ENCODE measurements around the gene TBX18. TPM values are rescaled to one million over a fixed set of nuclear protein-coding genes. Genes with fewer than 3 reads are reported as not detected.

Gene TBX18
- total RNA-seq, 1 experiment from 2014 or later: 14.4 TPM

GRCh38 chr6:84766118-84766798 is 1.9 kb upstream of the TBX18 start:
- Histone ChIP-seq H3K27me3 (ENCODE audit: insufficient read depth, low read length) (no peaks in the 10 kb centered on the region), H3K4me3 (replicated peaks in 1 of 2; ENCODE audit: low read depth in 1 of 2, low read length in 2 of 2) (no peak overlapping the region), H3K4me2 (ENCODE audit: low read length) (no peak overlapping the region), H3K9me2 (ENCODE audit: insufficient read depth) (no peaks in the 10 kb centered on the region), H2AFZ (ENCODE audit: low read depth, low read length, poor library complexity, severe bottlenecking) (no peak overlapping the region), H3K9me3 (ENCODE audit: control insufficient read depth in 1 of 2, insufficient read depth in 1 of 2, low read depth in 1 of 2, low read length in 2 of 2) (no peaks in the 10 kb centered on the region), H3K9ac (ENCODE audit: low read length) (no peak overlapping the region), H4K20me1 (ENCODE audit: insufficient read depth) (no peaks in the 10 kb centered on the region), H3K4me1 (ENCODE audit: control insufficient read depth in 1 of 2, insufficient read depth in 2 of 2, low read length in 2 of 2) (peaks cover 0 to 13% of the 10 kb centered on the region in 2 experiments; a peak in 2 of 4 replicates), H3K79me2 (ENCODE audit: insufficient read depth, low read length) (peaks cover 16% of the 10 kb centered on the region), H3K27ac (ENCODE audit: low read depth, low read length) (no peak overlapping the region), H3K36me3 (ENCODE audit: control insufficient read depth in 1 of 2, insufficient read depth in 2 of 2, low read length in 2 of 2) (no peaks in the 10 kb centered on the region)
- DNase-seq (ENCODE audit: low read depth, low spot score) (no peak), ATAC-seq (no peak)
- ChIA-PET CTCF (no interaction called here), POLR2A (no interaction called here), RAD21 (ENCODE audit: low non-redundant PET in 1 of 2, low total read pairs in 2 of 2, uncharacterized antibody in 2 of 2, unreplicated experiment in 2 of 2) (no interaction called here)
- no TSS peak for BruUV-seq (replicated peaks)
- TF ChIP-seq EGR1 (IDR thresholded peaks at IDR 0.05; ENCODE audit: low read depth): no peak
- TF ChIP-seq SP1 (IDR thresholded peaks at IDR 0.05; ENCODE audit: low read depth): no peak
- TF ChIP-seq ZNF274 (IDR thresholded peaks at IDR 0.05; ENCODE audit: low read depth, low read length): no peak
- intact Hi-C loops (cut with micrococcal nuclease): no loop called here

- intact Hi-C loops (cut with micrococcal nuclease): no loop called here
- RAD21 ChIA-PET (ENCODE audit: low non-redundant PET in 1 of 2, low total read pairs in 2 of 2, uncharacterized antibody in 2 of 2, unreplicated experiment in 2 of 2): no interaction called here
- DNase-seq (ENCODE audit: low read depth, low spot score) (no peak), ATAC-seq (peak; percentile 6)
- POLR2A ChIA-PET: interaction anchor here (1.6 kb wide), 1 partner anchor 9 kb away, joined by 6 read pairs; no protein-coding TSS in a partner anchor
- Histone ChIP-seq H3K9me3 (ENCODE audit: control insufficient read depth in 1 of 2, insufficient read depth in 1 of 2, low read depth in 1 of 2, low read length in 2 of 2) (no peaks in the 10 kb centered on the region), H4K20me1 (ENCODE audit: insufficient read depth) (no peaks in the 10 kb centered on the region), H2AFZ (ENCODE audit: low read depth, low read length, poor library complexity, severe bottlenecking) (no peak overlapping the region), H3K4me1 (ENCODE audit: control insufficient read depth in 1 of 2, insufficient read depth in 2 of 2, low read length in 2 of 2) (peaks cover 0 to 10% of the 10 kb centered on the region in 2 experiments; a peak in 2 of 4 replicates), H3K27ac (ENCODE audit: low read depth, low read length) (peak overlapping the region; percentile 82), H3K79me2 (ENCODE audit: insufficient read depth, low read length) (peaks cover 30% of the 10 kb centered on the region), H3K9ac (ENCODE audit: low read length) (peak overlapping the region; percentile 77), H3K27me3 (ENCODE audit: insufficient read depth, low read length) (no peaks in the 10 kb centered on the region), H3K9me2 (ENCODE audit: insufficient read depth) (no peaks in the 10 kb centered on the region), H3K36me3 (ENCODE audit: control insufficient read depth in 1 of 2, insufficient read depth in 2 of 2, low read length in 2 of 2) (no peaks in the 10 kb centered on the region), H3K4me3 (replicated peaks in 1 of 2; ENCODE audit: low read depth in 1 of 2, low read length in 2 of 2) (peak overlapping the region; percentile 53 to 68), H3K4me2 (ENCODE audit: low read length) (peak overlapping the region; percentile 77)
- TF ChIP-seq CTCF (IDR thresholded peaks at IDR 0.05 in 2 of 3, conservative IDR thresholded peaks at IDR 0.05 in 1 of 3; ENCODE audit: borderline replicate concordance in 1 of 3, insufficient read depth in 1 of 3, low read depth in 2 of 3, low read length in 2 of 3): no peak
- no peak for TF ChIP-seq SIN3A (IDR thresholded peaks at IDR 0.05; ENCODE audit: low read depth)
- TF ChIP-seq YY1 (IDR thresholded peaks at IDR 0.05; ENCODE audit: extremely low read depth, insufficient replicate concordance, low read depth, low read length): no peak
- TF ChIP-seq TCF7L2 (IDR thresholded peaks at IDR 0.05; ENCODE audit: borderline replicate concordance, extremely low read depth, insufficient read depth, insufficient read length): no peak
- TF ChIP-seq ZFX (IDR thresholded peaks at IDR 0.05): no peak
- TF ChIP-seq EZH2phosphoT487 (IDR thresholded peaks at IDR 0.05; ENCODE audit: borderline replicate concordance): no peak
- no peak; the same call in 1 of the 2 replicates for TF ChIP-seq POLR2AphosphoS5 (IDR thresholded peaks at IDR 0.05; ENCODE audit: low read depth, low read length)
- CTCF ChIA-PET: no interaction called here
- BruUV-seq (replicated peaks): no TSS peak
Measured at GRCh38 chr6:84763886-84764331, 489 bp downstream of the TBX18 start.

Measured in HCT116 (cell line).